Activated CD8-positive, alpha-beta memory T cell treated with anti-CD3 and anti-CD28 coated beads for 4 hours (primary cell): ENCODE results near the gene NUB1.

ENCODE experiments used
- DNase-seq, 2 donors: peaks; one replicate each; pipeline ENCODE4 v3.0.0-alpha.2; 2020; ENCODE audit warnings: low read depth in 2 of 2

NUB1 gene

GRCh38 chr7:151404216-151405011 is 62.8 kb downstream of the NUB1 start:
- DNase-seq, result no peak

DNA sequence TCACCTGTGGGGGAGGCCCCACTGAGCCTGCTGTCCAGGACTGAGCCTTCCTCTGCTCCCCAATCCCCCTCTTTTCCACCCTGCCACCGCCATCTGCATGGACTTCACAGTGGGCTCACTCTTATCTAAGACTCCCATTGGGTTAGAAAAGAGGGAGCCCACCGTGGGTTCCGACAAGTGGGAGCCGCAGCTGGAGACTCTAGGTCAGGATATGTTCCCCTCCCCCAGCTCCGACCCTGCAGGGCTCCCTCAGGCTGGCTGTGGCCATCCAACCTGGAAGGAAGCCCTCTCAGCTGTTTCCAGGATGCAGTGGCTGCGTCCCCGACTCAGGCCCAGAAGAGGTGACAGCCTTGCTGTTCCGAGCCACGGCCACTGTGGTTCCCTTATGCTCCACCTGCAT is 63.4 kb downstream of the NUB1 start:
- DNase-seq, result no peak

- DNase-seq, result no peak
These were observed 64.0 kb downstream of the NUB1 start for GRCh38 chr7:151405588-151405987.

GRCh38 chr7:151406051-151406875 is 64.7 kb downstream of the NUB1 start:
- no peak for DNase-seq

- no peak for DNase-seq
These were observed 65.4 kb downstream of the NUB1 start for GRCh38 chr7:151406886-151407583.

- no peak for DNase-seq
These were observed 66.9 kb downstream of the NUB1 start for GRCh38 chr7:151408498-151408838.

DNA sequence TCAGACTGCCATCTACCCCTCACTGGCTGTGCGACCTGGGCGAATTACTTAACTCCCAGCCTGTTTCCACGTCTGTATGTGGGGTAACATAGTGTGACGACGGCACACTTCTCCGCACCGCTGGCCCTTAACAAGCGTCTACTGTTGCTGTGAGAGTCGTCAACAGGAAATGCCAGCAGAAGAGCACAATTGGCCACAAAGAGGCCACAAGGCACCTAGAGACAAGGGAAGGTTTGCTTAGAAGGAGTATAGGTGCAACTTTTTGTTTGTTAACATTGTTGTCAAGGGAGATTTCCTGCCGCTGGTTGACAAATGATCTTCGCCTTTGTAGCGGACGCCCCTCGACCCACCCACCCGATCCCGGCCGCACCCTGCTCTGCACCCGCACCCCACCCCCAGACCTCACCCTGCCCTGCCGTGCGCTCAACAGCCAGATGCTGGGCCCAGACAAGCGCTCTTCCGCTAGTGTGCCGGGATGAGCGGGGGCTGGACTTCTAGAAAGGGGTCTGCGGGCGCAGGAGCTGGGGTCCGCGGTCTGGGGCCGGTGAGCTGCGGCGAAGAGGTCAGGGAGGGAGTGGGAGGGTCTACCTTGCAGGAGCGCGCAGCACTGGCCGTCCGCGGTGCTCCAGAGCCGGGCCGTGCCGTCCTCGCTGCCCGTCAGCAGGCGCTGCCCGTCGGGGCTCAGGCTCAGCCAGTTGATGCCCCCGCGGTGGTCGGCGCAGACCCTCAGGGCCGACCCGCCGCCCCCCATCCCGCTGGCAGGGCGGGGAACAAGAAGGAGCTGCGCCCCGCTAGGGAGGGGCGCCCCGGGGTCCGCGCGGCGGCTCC is 67.4 kb downstream of the NUB1 start:
- DNase-seq, result peak in 1 of 2 donors; percentile 23

GRCh38 chr7:151409667-151410404 is 68.2 kb downstream of the NUB1 start, which contains the start of gene WDR86:
WDR86 (minus strand) TSS chr7:151410038; CDS start chr7:151409589, 449 bp downstream.
- no peak for DNase-seq

GRCh38 chr7:151410405-151411390 is 69.1 kb downstream of the NUB1 start:
- no peak for DNase-seq

- no peak for DNase-seq
These were observed 69.9 kb downstream of the NUB1 start for GRCh38 chr7:151411551-151411950.

GRCh38 chr7:151412318-151412717 is 70.7 kb downstream of the NUB1 start:
- DNase-seq, result no peak

- no peak for DNase-seq
These were observed 71.6 kb downstream of the NUB1 start for GRCh38 chr7:151413241-151413640.

DNA sequence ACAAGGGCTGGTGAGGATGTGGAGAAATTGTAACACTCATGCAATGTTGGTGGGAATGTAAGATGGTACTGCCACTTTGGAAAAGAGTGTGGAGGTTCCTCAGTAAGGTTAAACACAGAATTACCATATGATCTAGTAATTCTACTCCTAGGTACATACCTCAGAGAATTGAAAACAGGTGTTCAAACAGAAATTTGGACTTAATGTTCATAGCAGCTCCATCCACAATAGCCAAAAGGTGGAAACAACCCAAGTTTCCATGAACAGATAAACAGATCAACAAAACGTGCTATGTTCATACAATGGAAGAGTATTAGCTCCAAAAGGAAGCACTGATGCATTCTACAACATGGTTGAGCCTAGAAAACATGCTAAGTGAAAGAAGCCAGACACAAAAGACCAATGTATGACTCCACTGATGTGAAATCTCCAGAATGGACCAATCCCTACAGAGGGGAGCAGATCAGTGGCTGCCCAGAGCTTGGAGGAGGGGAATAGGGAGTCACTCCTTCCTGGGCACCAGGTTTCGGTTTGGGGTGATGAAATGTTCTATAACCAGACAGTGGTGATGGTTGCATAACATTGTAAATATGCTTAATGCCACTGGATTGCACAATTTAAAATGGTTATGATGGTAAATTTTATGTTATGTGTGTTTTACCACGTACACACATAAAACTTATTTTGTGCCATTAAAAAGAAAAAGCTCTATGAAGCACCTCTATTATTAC is 73.9 kb downstream of the NUB1 start:
- no peak for DNase-seq

DNA sequence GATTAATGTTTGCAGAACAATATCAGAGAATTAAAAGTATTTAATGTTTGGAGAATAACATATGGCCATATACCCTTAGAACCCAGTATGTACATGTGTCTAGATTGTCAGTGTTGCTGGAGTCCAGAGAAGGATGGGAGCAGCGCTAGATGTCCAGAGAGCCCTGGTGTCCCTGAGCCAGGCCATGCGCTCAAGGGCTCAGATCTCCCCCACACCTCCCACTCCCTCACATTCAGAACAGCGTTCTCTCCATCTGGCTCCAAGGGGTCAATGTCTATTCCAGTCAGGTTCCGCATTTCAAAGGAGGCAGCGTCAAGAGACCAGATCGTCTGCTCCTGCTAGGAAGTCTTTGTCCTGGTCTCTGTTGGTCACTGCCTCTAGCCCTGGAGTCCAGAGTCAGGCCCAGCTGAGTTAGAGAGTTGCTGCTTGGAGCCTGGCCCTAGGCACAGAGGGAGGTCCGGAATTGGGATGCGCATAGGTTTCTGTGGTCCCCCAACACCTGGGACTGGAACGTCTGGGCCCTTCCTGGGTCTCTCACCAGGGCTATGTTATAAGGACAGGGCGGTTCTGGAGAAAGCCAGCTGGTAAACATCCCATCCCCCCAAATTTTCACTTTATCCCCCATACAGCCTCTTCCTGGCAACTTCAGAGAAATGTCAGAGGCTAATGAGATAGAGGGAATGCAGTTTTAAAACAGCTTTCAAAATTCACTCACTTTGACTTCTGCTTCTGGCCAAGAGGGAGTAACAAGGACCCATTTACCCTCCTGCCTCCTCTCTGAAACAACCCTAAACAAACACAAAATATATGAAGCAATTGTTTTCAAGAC is 74.7 kb downstream of the NUB1 start:
- DNase-seq, result no peak

GRCh38 chr7:151416941-151417315 is 75.3 kb downstream of the NUB1 start:
- no peak for DNase-seq

GRCh38 chr7:151420144-151420543 is 78.5 kb downstream of the NUB1 start:
- no peak for DNase-seq

GRCh38 chr7:151422212-151422611 is 80.6 kb downstream of the NUB1 start:
- DNase-seq, result no peak

GRCh38 chr7:151423226-151423625 is 81.6 kb downstream of the NUB1 start:
- no peak for DNase-seq
